Caco-2 (cell line): ENCODE measurements around the gene WEE2. TPM values are rescaled to one million over a fixed set of nuclear protein-coding genes. Genes with fewer than 3 reads are reported as not detected.
A peak's percentile ranks its signal among the peaks of the same experiment; 100 is the strongest.
"Not testable (repeated sequence)": the region's sequence is repeated elsewhere in the genome, so short reads cannot be mapped to it uniquely, and the experiment has no call there.

Experiments
- BruUV-seq: library from RNA; stranded (reverse); fragments of 400-500 nt; replicated peaks from 2 replicates; lab custom pipeline; 2021; lab: Mats Ljungman, UMichigan
- CTCF ChIA-PET: fragments of 300-600 bp; sonication (Branson Sonifier 250); formaldehyde crosslinking; loops from one replicate; lab custom pipeline; 2022; ENCODE audit warnings: antibody characterized with exemption; lab: Charles Lee
- POLR2A ChIA-PET: fragments of 300-600 bp; sonication (Branson Sonifier 250); formaldehyde crosslinking; loops from one replicate; lab custom pipeline; 2022; ENCODE audit warnings: antibody characterized with exemption; lab: Charles Lee
- DNase-seq, 2 experiments: peaks; one replicate each; pipeline versions ENCODE4 v3.0.0 to v3.0.0-alpha.2; 2020 to 2022
- H3K27me3 ChIP-seq: replicated peaks from 2 replicates; pipeline ENCODE4 v1.6.0; 2011; ENCODE audit warnings: low read length; ENCODE audit not compliant: control insufficient read depth, insufficient read depth
- H3K36me3 ChIP-seq: 2 replicates; pipeline ENCODE4 v1.5.1; 2011; ENCODE audit warnings: low read length; ENCODE audit not compliant: control insufficient read depth, insufficient read depth
- H3K4me1 ChIP-seq: fragments of 250-450 bp; sonication (Bioruptor Pico); 2 replicates; pipeline ENCODE4 v1.5.1; 2020; ENCODE audit warnings: mild to moderate bottlenecking
- H3K4me3 ChIP-seq: 2 replicates; pipeline ENCODE4 v1.5.1; 2011; ENCODE audit warnings: low read depth, mild to moderate bottlenecking, control low read depth, low read length
- H3K9me3 ChIP-seq: fragments of 250-450 bp; sonication (Bioruptor Pico); 2 replicates; pipeline ENCODE4 v1.5.1; 2020; ENCODE audit warnings: mild to moderate bottlenecking, moderate library complexity
- H3K27ac Mint-ChIP-seq: one replicate; pipeline ENCODE4 v1.8.0; 2022; ENCODE audit warnings: mixed read lengths; ENCODE audit not compliant: unreplicated experiment
- H3K27me3 Mint-ChIP-seq: one replicate; pipeline ENCODE4 v1.8.0; 2022; ENCODE audit warnings: mixed read lengths; ENCODE audit not compliant: insufficient read depth, unreplicated experiment
- H3K36me3 Mint-ChIP-seq: one replicate; pipeline ENCODE4 v1.8.0; 2022; ENCODE audit warnings: mild to moderate bottlenecking, mixed read lengths; ENCODE audit not compliant: insufficient read depth, unreplicated experiment
- H3K4me1 Mint-ChIP-seq: one replicate; pipeline ENCODE4 v1.8.0; 2022; ENCODE audit warnings: low read depth, mixed read lengths; ENCODE audit not compliant: unreplicated experiment
- H3K4me3 Mint-ChIP-seq: one replicate; pipeline ENCODE4 v1.8.0; 2022; ENCODE audit warnings: mild to moderate bottlenecking, moderate library complexity, mixed read lengths; ENCODE audit not compliant: unreplicated experiment
- H3K9me3 Mint-ChIP-seq: one replicate; pipeline ENCODE4 v1.8.0; 2022; ENCODE audit warnings: mixed read lengths; ENCODE audit not compliant: unreplicated experiment
- CTCF ChIP-seq, 2 experiments: fragments of 200-600 bp in 1 of 2; IDR thresholded peaks; 1 replicate in 1 of 2; 2 replicates in 1 of 2; pipeline versions ENCODE4 v1.5.1 to v1.8.0; 2011 to 2022; ENCODE audit warnings: antibody characterized with exemption in 1 of 2, control low read depth in 1 of 2, inconsistent platforms in 1 of 2, low read depth in 1 of 2, low read length in 1 of 2, mild to moderate bottlenecking in 1 of 2, moderate library complexity in 1 of 2; ENCODE audit not compliant: insufficient read depth in 1 of 2, severe bottlenecking in 1 of 2, unreplicated experiment in 1 of 2
- intact Hi-C: fragments of 100-400 bp; cut with micrococcal nuclease; formaldehyde crosslinking; loops from one replicate; pipeline ENCODE4 v1.10.0; 2022; ENCODE audit not compliant: unreplicated experiment
- total RNA-seq: library from RNA; stranded (reverse); gene quantifications from 2 replicates; pipeline ENCODE4 v1.2.3, GENCODE V29; 2022

Gene WEE2
- total RNA-seq, 1 experiment from 2014 or later, result 1.0 TPM

DNA sequence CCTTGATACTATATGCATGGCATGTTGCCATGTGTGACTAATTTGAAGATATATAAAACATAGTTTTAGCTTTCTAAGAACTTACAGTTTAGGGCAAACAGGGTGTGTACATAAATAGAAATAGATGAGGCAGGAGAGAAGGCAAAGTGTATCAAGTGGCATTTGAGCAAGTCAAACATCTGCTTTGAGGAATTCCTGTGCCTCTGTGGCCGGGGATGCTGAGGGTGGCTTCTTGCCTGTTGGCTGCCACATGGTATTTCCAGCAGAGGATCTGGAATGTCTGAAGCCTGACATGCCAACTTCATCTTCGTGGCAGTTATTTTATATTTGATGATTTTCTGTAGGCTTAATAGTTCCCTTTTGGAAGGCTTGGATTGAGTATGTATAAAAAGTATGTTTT is 36.0 kb downstream of the WEE2 start:
- peaks cover 6% of the 10 kb centered on the region for H3K36me3 ChIP-seq
- Mint-ChIP-seq H3K4me3 (no peak overlapping the region), H3K9me3 (no peaks in the 10 kb centered on the region), H3K27ac (no peak overlapping the region), H3K4me1 (peaks cover 24% of the 10 kb centered on the region), H3K36me3 (peaks cover 69% of the 10 kb centered on the region), H3K27me3 (no peaks in the 10 kb centered on the region)
- no peaks in the 10 kb centered on the region for H3K9me3 ChIP-seq
- intact Hi-C loops, result no loop called here
- BruUV-seq, result no TSS peak
- no peaks in the 10 kb centered on the region for H3K27me3 ChIP-seq
- DNase-seq, result no peak
- H3K4me1 ChIP-seq, result 0 out of 2 replicates have a peak, but pooled peaks cover 5% of the 10 kb centered on the region
- ChIA-PET CTCF (no interaction called here), POLR2A (no interaction called here)
- TF ChIP-seq CTCF (IDR thresholded peaks at IDR 0.05; ENCODE audit: insufficient read depth in 1 of 2, low read depth in 1 of 2, low read length in 1 of 2, severe bottlenecking in 1 of 2, unreplicated experiment in 1 of 2), result no peak
- H3K4me3 ChIP-seq, result no peak overlapping the region

GRCh38 chr7:141748396-141748795 is 40.2 kb downstream of the WEE2 start:
- Histone ChIP-seq H3K27me3 (no peaks in the 10 kb centered on the region), H3K4me1 (no peaks in the 10 kb centered on the region), H3K9me3 (peaks cover 15% of the 10 kb centered on the region; the same call in 1 of the 2 replicates), H3K4me3 (no peak overlapping the region), H3K36me3 (peaks cover 7% of the 10 kb centered on the region)
- Mint-ChIP-seq H3K4me3 (no peak overlapping the region), H3K27me3 (no peaks in the 10 kb centered on the region), H3K36me3 (peaks cover 81% of the 10 kb centered on the region), H3K27ac (no peak overlapping the region), H3K9me3 (peaks cover 13% of the 10 kb centered on the region), H3K4me1 (no peaks in the 10 kb centered on the region)
- no TSS peak for BruUV-seq
- ChIA-PET POLR2A (no interaction called here), CTCF (no interaction called here)
- no peak for DNase-seq
- intact Hi-C loops, result no loop called here
- no peak for TF ChIP-seq CTCF (IDR thresholded peaks at IDR 0.05; ENCODE audit: insufficient read depth in 1 of 2, low read depth in 1 of 2, low read length in 1 of 2, severe bottlenecking in 1 of 2, unreplicated experiment in 1 of 2)

- H3K27me3 Mint-ChIP-seq, intact Hi-C loops, H3K4me1 Mint-ChIP-seq: not testable (repeated sequence)
Observed at GRCh38 chr7:141751904-141752303, 43.8 kb downstream of the WEE2 start.

More at GRCh38 chr7:141751904-141752303, 43.8 kb downstream of the WEE2 start:
- H3K36me3 ChIP-seq, POLR2A ChIA-PET, H3K4me3 Mint-ChIP-seq, H3K4me1 ChIP-seq, BruUV-seq, H3K27me3 ChIP-seq, H3K27ac Mint-ChIP-seq, H3K4me3 ChIP-seq, CTCF ChIA-PET: not testable (repeated sequence)
- H3K9me3 ChIP-seq, result peaks cover 15% of the 10 kb centered on the region; the same call in 1 of the 2 replicates
- Mint-ChIP-seq H3K9me3 (peaks cover 13% of the 10 kb centered on the region), H3K36me3 (peaks cover 73% of the 10 kb centered on the region)
- peak in 1 of 2 experiments; percentile 38 for DNase-seq
